ENCODE measurements around the gene KCNG2.

- TF ChIP-seq ZNF239 (tag by site-specific recombination; IDR thresholded peaks at IDR 0.05) (no peak), KLF9 (tag by site-specific recombination; IDR thresholded peaks at IDR 0.05; ENCODE audit: low read depth) (no peak), CTCF (tag by site-specific recombination; IDR thresholded peaks at IDR 0.05) (no peak), PATZ1 (tag by site-specific recombination; IDR thresholded peaks at IDR 0.05) (no peak), ZNF24 (tag by site-specific recombination; IDR thresholded peaks at IDR 0.05) (no peak)
Observed at GRCh38 chr18:79911344-79912270, 113.9 kb downstream of the KCNG2 start.
